Measurements from ENCODE around the gene TASOR2.

GRCh38 chr10:5658871-5659618, 25.6 kb upstream of the TASOR2 start:
- no peak for TF ChIP-seq CTCF (IDR thresholded peaks at IDR 0.05)
- no peak for TF ChIP-seq EZH2 (IDR thresholded peaks at IDR 0.05; ENCODE audit: borderline replicate concordance, insufficient read depth, low read depth, low read length, poor library complexity, severe bottlenecking)

All from B cell (primary cell).